PC-3 (cell line): ENCODE measurements around the gene SP9. TPM values are rescaled to one million over a fixed set of nuclear protein-coding genes. Genes with fewer than 3 reads are reported as not detected.

Experiments used
- ATAC-seq: fragments of 200-7000 bp; cut with Tn5 transposase; 2 replicates; pipeline ENCODE4 v1.9.1; 2020; ENCODE audit warnings: mild to moderate bottlenecking, moderate library complexity
- BruUV-seq: library from RNA; stranded (reverse); fragments of 400-500 nt; replicated peaks from 2 replicates; lab custom pipeline; 2021; lab: Mats Ljungman, UMichigan
- CTCF ChIA-PET: fragments of 300-600 bp; sonication (Branson Sonifier 250); formaldehyde crosslinking; loops from one replicate; lab custom pipeline; 2022; ENCODE audit warnings: antibody characterized with exemption; lab: Charles Lee
- POLR2A ChIA-PET: fragments of 300-600 bp; sonication (Branson Sonifier 250); formaldehyde crosslinking; loops from one replicate; lab custom pipeline; 2022; ENCODE audit warnings: antibody characterized with exemption; ENCODE audit not compliant: unreplicated experiment; lab: Charles Lee
- DNase-seq: peaks from one replicate; pipeline ENCODE4 v3.0.0-alpha.2; 2015
- H2AFZ ChIP-seq: fragments of 300-600 bp; sonication (generic); 2 replicates; pipeline ENCODE4 v1.6.0; 2016; ENCODE audit warnings: antibody characterized with exemption, low read length
- H3F3A ChIP-seq: fragments of 300-600 bp; sonication (generic); one replicate; pipeline ENCODE4 v1.6.0; 2017; ENCODE audit warnings: antibody characterized with exemption, low read length, control low read depth, mild to moderate bottlenecking; ENCODE audit not compliant: unreplicated experiment
- H3K27ac ChIP-seq: fragments of 300-600 bp; sonication (generic); 2 replicates; pipeline ENCODE4 v1.5.1; 2016; ENCODE audit warnings: mild to moderate bottlenecking, low read length
- H3K27me3 ChIP-seq: fragments of 300-600 bp; sonication (generic); 2 replicates; pipeline ENCODE4 v1.6.1; 2016; ENCODE audit warnings: low read length, mixed read lengths
- H3K36me3 ChIP-seq: fragments of 300-600 bp; sonication (generic); 2 replicates; pipeline ENCODE4 v1.6.1; 2016; ENCODE audit warnings: low read depth, mixed run types, low read length, mixed read lengths
- H3K4me1 ChIP-seq: fragments of 300-600 bp; sonication (generic); 2 replicates; pipeline ENCODE4 v1.5.1; 2016; ENCODE audit warnings: low read length; ENCODE audit not compliant: insufficient read depth
- H3K4me2 ChIP-seq: fragments of 300-600 bp; sonication (generic); 2 replicates; pipeline ENCODE4 v1.6.0; 2016; ENCODE audit warnings: low read length
- H3K4me3 ChIP-seq: fragments of 300-600 bp; sonication (generic); 2 replicates; pipeline ENCODE4 v1.5.1; 2016; ENCODE audit warnings: mild to moderate bottlenecking, low read length, mixed read lengths
- H3K79me2 ChIP-seq: fragments of 300-600 bp; sonication (generic); 2 replicates; pipeline ENCODE4 v1.6.1; 2017; ENCODE audit warnings: low read length, mixed read lengths
- H3K9ac ChIP-seq: fragments of 300-600 bp; sonication (generic); 2 replicates; pipeline ENCODE4 v1.6.0; 2016; ENCODE audit warnings: mild to moderate bottlenecking, low read length
- H3K9me2 ChIP-seq: fragments of 300-600 bp; sonication (generic); replicated peaks from 2 replicates; pipeline ENCODE4 v1.6.1; 2016; ENCODE audit warnings: mixed run types, low read length, mixed read lengths
- H3K9me3 ChIP-seq: fragments of 300-600 bp; sonication (generic); 2 replicates; pipeline ENCODE4 v1.6.1; 2016; ENCODE audit warnings: low read length, mixed read lengths
- H4K20me1 ChIP-seq: fragments of 300-600 bp; sonication (generic); 2 replicates; pipeline ENCODE4 v1.6.1; 2016; ENCODE audit warnings: low read length, mixed read lengths
- CTCF ChIP-seq: fragments of 300-600 bp; sonication (generic); conservative IDR thresholded peaks from 2 replicates; pipeline ENCODE4 v1.5.1; 2017; ENCODE audit warnings: antibody characterized with exemption, low read depth, mild to moderate bottlenecking, low read length
- EZH2 ChIP-seq: fragments of 300-600 bp; sonication (generic); IDR thresholded peaks from one replicate; pipeline ENCODE4 v1.6.1; 2017; ENCODE audit warnings: antibody characterized with exemption, mild to moderate bottlenecking, low read length; ENCODE audit not compliant: unreplicated experiment
- EZH2phosphoT487 ChIP-seq: fragments of 300-600 bp; sonication (generic); IDR thresholded peaks from 2 replicates; pipeline ENCODE4 v1.6.1; 2018; ENCODE audit warnings: mild to moderate bottlenecking, antibody characterized with exemption, low read length, borderline replicate concordance
- intact Hi-C: fragments of 100-400 bp; cut with micrococcal nuclease; formaldehyde crosslinking; loops from 2 replicates; pipeline ENCODE4 v1.9.0; 2023
- total RNA-seq: library from RNA; depleted of rRNA; stranded (reverse); fragments of >200 nt; gene quantifications from 2 replicates; pipeline ENCODE4 v1.2.3, GENCODE V29; 2014

The SP9 gene
- total RNA-seq, 1 experiment from 2014 or later, result not detected

- Histone ChIP-seq H3K27ac (no peak overlapping the region), H3K4me2 (peak overlapping the region; percentile 83), H3K4me1 (peaks cover 10% of the 10 kb centered on the region), H3K9ac (no peak overlapping the region), H4K20me1 (no peaks in the 10 kb centered on the region), H3K9me3 (no peaks in the 10 kb centered on the region), H3K9me2 (no peaks in the 10 kb centered on the region), H3F3A (no peaks in the 10 kb centered on the region), H3K27me3 (no peaks in the 10 kb centered on the region), H2AFZ (peak overlapping the region; percentile 51; the same call in 1 of the 2 replicates), H3K4me3 (peak overlapping the region; percentile 62), H3K36me3 (no peaks in the 10 kb centered on the region), H3K79me2 (no peaks in the 10 kb centered on the region)
- no peak for ATAC-seq
- no TSS peak for BruUV-seq
- TF ChIP-seq CTCF (no peak), EZH2phosphoT487 (no peak), EZH2 (no peak)
- CTCF ChIA-PET, result interaction anchor here (0.5 to 0.6 kb wide), 2 partner anchors 260 to 890 kb away, joined by 3 to 5 read pairs; no protein-coding TSS in a partner anchor
- DNase-seq, result no peak
- intact Hi-C loops, result no loop called here
- POLR2A ChIA-PET, result interaction anchor here (0.6 kb wide), 1 partner anchor 134 kb away, joined by 4 read pairs; no protein-coding TSS in a partner anchor
Measured at GRCh38 chr2:174338671-174339560, 4.2 kb downstream of the SP9 start.

GRCh38 chr2:174339561-174340399, 5.0 kb downstream of the SP9 start:
- Histone ChIP-seq H3K9me2 (no peaks in the 10 kb centered on the region), H2AFZ (peak overlapping the region; percentile 92), H4K20me1 (no peaks in the 10 kb centered on the region), H3F3A (no peaks in the 10 kb centered on the region), H3K4me2 (peak overlapping the region; percentile 83), H3K36me3 (no peaks in the 10 kb centered on the region), H3K4me3 (peak overlapping the region; percentile 62), H3K27me3 (no peaks in the 10 kb centered on the region), H3K4me1 (peaks cover 15% of the 10 kb centered on the region), H3K9ac (peak overlapping the region; percentile 65), H3K79me2 (no peaks in the 10 kb centered on the region), H3K27ac (no peak overlapping the region), H3K9me3 (no peaks in the 10 kb centered on the region)
- ChIA-PET CTCF (interaction anchor here (0.6 kb wide), 1 partner anchor 220 kb away, joined by 3 read pairs; no protein-coding TSS in a partner anchor), POLR2A (interaction anchor here (0.7 kb wide), 1 partner anchor 146 kb away, joined by 3 read pairs; no protein-coding TSS in a partner anchor)
- TF ChIP-seq CTCF (no peak), EZH2phosphoT487 (no peak), EZH2 (no peak)
- ATAC-seq, result no peak; the same call in 1 of the 2 replicates
- intact Hi-C loops, result loop anchor here (2.0 to 10.0 kb wide), 3 partner anchors 587 to 1125 kb away; no protein-coding TSS in a partner anchor
- DNase-seq, result peak; percentile 16
- BruUV-seq, result TSS peak; percentile 31
